ACC112 (cell line): ENCODE measurements around the gene ARL6.

Experiments
- H2AFZ ChIP-seq: fragments of 200-600 bp; sonication (generic); one replicate; pipeline ENCODE4 v1.6.0; 2017; ENCODE audit warnings: antibody characterized with exemption, low read length; ENCODE audit not compliant: unreplicated experiment
- H3K27ac ChIP-seq: fragments of 200-600 bp; sonication (generic); 2 replicates; pipeline ENCODE4 v1.5.1; 2014; ENCODE audit warnings: low read depth, mild to moderate bottlenecking, antibody characterized with exemption, low read length, moderate library complexity
- H3K27me3 ChIP-seq: fragments of 200-600 bp; sonication (generic); 2 replicates; pipeline ENCODE4 v1.6.1; 2014; ENCODE audit warnings: mild to moderate bottlenecking, antibody characterized with exemption, low read length, moderate library complexity, mixed read lengths; ENCODE audit not compliant: insufficient read depth
- H3K36me3 ChIP-seq: fragments of 200-600 bp; sonication (generic); 2 replicates; pipeline ENCODE4 v1.6.1; 2016; ENCODE audit warnings: mild to moderate bottlenecking, antibody characterized with exemption, low read length, moderate library complexity, mixed read lengths; ENCODE audit not compliant: insufficient read depth
- H3K4me1 ChIP-seq: fragments of 200-600 bp; sonication (generic); one replicate; pipeline ENCODE4 v1.6.1; 2016; ENCODE audit warnings: low read length, mixed read lengths; ENCODE audit not compliant: insufficient read depth, unreplicated experiment, control insufficient read depth
- H3K4me3 ChIP-seq: fragments of 200-600 bp; sonication (generic); 2 replicates; pipeline ENCODE4 v1.5.1; 2014; ENCODE audit warnings: mild to moderate bottlenecking, low read depth, low read length
- H3K79me2 ChIP-seq: fragments of 200-600 bp; sonication (generic); one replicate; pipeline ENCODE4 v1.6.0; 2016; ENCODE audit warnings: low read length; ENCODE audit not compliant: control insufficient read depth, unreplicated experiment, insufficient read depth

The ARL6 gene, protein sequence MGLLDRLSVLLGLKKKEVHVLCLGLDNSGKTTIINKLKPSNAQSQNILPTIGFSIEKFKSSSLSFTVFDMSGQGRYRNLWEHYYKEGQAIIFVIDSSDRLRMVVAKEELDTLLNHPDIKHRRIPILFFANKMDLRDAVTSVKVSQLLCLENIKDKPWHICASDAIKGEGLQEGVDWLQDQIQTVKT

DNA sequence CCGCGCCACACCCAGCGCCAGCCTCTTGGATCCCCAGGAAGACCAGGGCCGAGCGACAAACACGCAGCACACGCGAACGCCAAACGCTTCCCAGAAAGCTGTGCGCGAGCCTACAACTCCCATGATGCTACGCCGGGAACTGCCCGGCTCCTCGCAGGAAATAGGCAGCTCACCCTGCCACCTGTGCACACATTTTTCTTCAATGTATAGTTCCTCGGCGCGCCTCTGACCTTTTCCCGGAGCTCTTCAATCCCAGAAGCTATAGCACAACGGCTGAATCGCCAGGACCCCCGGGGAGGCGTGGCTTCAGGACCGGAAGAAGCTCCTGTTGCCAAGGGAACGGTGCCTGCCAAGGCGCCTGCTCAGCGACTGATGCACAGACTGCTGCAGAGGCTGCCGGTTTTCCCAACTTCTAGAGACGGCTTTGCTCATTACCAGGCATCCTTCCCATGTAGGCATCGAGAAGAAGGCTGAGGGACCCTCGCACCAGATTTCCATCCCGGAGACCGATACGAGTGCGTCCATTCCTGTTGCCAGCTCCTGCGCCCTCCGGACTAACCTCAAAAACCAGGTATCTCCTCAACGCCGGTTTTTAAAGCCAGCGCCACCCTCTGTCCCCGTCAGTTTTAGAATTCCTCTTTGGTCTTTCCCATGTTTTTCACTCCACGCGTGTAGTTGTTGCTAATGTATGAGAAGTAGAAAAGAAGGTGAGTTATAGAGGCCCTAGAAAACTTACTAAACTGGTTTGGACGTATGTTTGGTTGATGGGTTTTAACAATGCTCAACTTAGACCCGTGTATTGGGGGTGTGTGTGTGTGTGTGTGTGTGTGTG, at the start of gene ARL6:
ARL6 (plus strand) TSS at position 352 of the 832 bp plus-strand sequence. CDS start 3,350 bp downstream, outside the sequence.
- no peaks in the 10 kb centered on the region for H3K27me3 ChIP-seq
- peaks cover 8% of the 10 kb centered on the region for H3K4me1 ChIP-seq
- peak within 1 kb of the TSS; percentile 56 for H3K27ac ChIP-seq
- H3K36me3 ChIP-seq = peaks cover 1% of the 10 kb centered on the region; the same call in 1 of the 2 replicates
- H2AFZ ChIP-seq = peak within 1 kb of the TSS; percentile 94
- H3K4me3 ChIP-seq = peak within 1 kb of the TSS; percentile 95
- H3K79me2 ChIP-seq = no peaks in the 10 kb centered on the region

DNA sequence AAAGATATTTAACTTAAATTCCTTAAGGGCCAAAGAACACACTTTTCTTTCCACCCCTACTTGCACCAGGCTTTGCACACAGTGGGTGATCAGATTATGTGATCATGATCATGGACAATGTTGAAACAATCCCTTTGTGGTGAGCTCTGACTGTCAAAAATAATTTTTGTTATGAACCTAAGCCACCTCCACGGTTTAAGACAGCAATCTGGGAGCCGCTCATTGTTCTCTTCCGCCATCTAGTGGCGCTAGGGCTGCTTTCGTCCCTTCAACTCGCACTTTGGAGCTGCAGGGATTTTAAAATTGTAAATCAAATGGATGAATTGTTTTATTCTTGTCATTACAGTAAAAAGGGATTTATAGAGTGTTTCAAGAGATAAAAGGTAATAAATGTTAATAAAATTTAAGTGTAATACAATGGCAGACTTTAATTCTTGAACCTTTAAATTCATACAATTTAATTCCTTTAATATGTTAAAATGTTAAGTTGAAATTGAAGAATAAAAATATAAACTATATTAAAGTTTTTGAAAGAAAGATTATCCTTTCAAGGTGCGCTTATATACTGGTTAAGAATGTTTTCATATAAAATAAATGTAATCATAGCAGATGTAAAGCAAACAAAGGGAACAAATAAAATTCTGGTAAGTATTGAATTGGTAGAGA, 45.3 kb upstream of the ARL6 start:
- no peaks in the 10 kb centered on the region for H3K4me1 ChIP-seq
- peaks cover 13% of the 10 kb centered on the region for H3K27me3 ChIP-seq
- H2AFZ ChIP-seq = no peak overlapping the region
- no peaks in the 10 kb centered on the region for H3K79me2 ChIP-seq
- H3K27ac ChIP-seq = no peak overlapping the region
- H3K4me3 ChIP-seq = no peak overlapping the region
- H3K36me3 ChIP-seq = no peaks in the 10 kb centered on the region

DNA sequence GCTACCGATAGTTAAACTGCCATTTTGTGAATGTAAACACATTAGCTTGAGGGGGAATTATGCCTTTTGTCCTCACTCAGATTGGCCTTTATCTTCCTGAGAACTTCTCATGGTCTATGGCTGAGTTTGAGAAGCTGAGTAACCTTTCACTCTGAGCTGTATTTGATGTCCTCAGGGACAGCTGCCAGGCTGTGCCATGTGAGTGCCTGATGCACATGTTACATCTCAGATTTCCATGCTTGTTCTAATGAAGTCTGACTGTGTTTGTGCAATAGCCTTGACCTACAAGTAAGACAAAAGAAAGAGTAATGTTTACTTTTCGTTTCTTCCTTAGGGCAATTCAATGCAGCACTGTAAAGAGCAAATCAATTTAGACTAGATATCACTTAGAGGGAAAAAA, 44.1 kb upstream of the ARL6 start:
- no peak overlapping the region for H2AFZ ChIP-seq

DNA sequence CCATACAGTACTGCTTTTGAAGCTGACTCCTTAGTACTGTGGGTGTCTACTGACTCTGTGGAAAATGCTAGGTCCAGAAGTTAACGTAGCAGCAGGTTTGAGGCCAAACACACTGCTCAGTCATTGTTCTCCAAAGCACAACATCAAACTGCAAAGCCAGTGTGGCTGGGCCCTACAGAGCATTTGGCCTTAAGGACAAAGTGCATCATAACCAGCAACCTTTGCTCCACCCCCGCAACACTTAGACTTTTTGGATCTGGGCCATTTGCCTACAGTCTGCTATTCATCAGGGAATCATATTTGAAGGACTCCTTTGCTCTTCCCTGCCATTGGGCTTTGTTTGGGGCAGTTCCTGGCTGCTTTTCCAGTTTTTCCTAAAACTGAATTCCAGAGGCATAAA, 43.1 kb upstream of the ARL6 start:
- Histone ChIP-seq H3K4me1 (no peaks in the 10 kb centered on the region), H3K27me3 (peaks cover 31% of the 10 kb centered on the region), H2AFZ (no peak overlapping the region), H3K27ac (no peak overlapping the region), H3K79me2 (no peaks in the 10 kb centered on the region), H3K4me3 (no peak overlapping the region), H3K36me3 (no peaks in the 10 kb centered on the region)

More for the DNA sequence above, 44.1 kb upstream of the ARL6 start:
- Histone ChIP-seq H3K4me3 (no peak overlapping the region), H3K27ac (no peak overlapping the region), H3K4me1 (no peaks in the 10 kb centered on the region), H3K36me3 (no peaks in the 10 kb centered on the region), H3K79me2 (no peaks in the 10 kb centered on the region), H3K27me3 (peaks cover 22% of the 10 kb centered on the region)

DNA sequence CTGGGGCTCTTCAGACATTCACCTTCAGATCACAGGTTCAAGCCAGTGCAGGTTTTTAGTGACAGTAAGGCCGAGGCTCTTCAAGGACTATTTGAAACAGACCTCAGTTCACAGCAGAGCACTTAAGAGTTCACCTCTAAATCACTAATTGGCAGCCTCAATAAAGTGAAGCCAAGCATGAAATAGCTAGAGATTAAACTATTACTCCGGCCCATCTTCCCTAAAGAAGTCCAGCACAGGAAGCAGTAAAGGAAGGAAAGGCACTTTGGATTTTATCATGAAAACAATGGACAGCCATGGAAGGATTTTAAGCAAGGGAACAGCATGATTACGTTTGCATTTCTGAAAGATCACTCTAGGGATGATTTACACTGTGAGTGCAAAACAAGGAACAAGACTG, 27.6 kb upstream of the ARL6 start:
- Histone ChIP-seq H3K79me2 (no peaks in the 10 kb centered on the region), H3K4me1 (no peaks in the 10 kb centered on the region), H3K27me3 (peaks cover 83% of the 10 kb centered on the region), H3K36me3 (no peaks in the 10 kb centered on the region), H2AFZ (no peak overlapping the region), H3K4me3 (no peak overlapping the region), H3K27ac (no peak overlapping the region)

DNA sequence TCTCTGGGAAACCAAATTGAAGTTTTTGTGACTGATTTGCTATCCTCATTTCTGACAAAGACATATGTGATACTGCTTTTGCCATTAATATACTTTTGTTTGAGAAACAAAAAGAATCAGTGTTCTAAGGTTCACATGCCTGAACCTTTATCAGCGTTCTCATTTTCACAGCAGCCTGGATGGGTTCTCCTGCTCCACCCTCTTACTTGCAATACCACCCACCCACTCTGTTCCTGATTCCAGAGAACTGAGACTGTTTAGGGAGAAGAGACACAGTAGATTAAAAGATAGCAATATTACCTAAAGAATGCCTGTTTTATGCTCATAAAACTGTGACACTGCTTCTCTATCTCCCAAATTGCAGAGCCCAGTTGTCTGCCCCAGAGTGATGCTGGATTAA, 25.8 kb upstream of the ARL6 start:
- no peak overlapping the region for H3K4me3 ChIP-seq
- no peak overlapping the region for H3K27ac ChIP-seq
- peaks cover 73% of the 10 kb centered on the region for H3K27me3 ChIP-seq

DNA sequence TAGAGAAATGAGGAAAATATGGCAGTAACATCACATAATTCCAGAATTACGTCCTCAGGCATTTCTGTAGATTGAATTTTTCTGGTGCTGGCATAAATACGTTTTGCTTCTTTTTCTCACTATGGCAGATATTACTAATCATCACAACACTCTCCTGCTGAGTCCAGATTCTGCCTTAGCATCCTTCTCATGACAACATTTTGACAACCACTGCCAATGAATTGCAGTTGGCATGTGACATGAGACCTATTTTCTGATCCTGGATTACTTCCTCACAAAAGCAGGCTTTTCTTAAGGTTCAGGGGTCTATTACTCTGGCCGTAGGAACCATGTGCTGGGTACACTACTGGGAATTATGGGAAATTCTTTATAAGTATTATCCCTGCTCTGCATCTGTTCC, 22.5 kb upstream of the ARL6 start:
- Histone ChIP-seq H3K36me3 (no peaks in the 10 kb centered on the region), H3K79me2 (no peaks in the 10 kb centered on the region), H3K27me3 (peaks cover 49% of the 10 kb centered on the region), H3K4me1 (no peaks in the 10 kb centered on the region), H2AFZ (no peak overlapping the region), H3K27ac (no peak overlapping the region), H3K4me3 (no peak overlapping the region)

More for the DNA sequence above, 25.8 kb upstream of the ARL6 start:
- H3K36me3 ChIP-seq = no peaks in the 10 kb centered on the region
- H3K79me2 ChIP-seq = no peaks in the 10 kb centered on the region
- H2AFZ ChIP-seq = no peak overlapping the region
- H3K4me1 ChIP-seq = no peaks in the 10 kb centered on the region

DNA sequence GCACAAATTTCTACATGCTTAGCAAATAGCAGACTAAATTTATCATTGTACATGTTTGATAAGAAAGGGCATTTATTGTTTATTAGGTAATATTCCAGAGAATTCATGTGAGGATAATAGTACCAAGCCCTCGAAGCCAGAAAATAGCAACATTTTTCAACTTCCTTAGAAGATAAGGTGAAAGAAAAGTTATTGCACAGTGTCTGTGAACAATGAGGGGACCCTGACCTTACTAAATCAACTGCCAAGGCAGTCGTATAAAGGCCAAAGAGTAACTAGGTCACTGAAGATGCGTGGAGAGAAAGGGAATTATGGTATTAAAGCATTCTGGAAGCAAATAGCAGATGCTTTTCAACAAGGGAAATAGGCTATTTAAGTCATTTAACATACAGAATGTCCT, 20.3 kb upstream of the ARL6 start:
- Histone ChIP-seq H3K4me3 (no peak overlapping the region), H3K27ac (no peak overlapping the region), H3K27me3 (peaks cover 45% of the 10 kb centered on the region), H3K36me3 (no peaks in the 10 kb centered on the region), H3K4me1 (no peaks in the 10 kb centered on the region), H3K79me2 (no peaks in the 10 kb centered on the region), H2AFZ (no peak overlapping the region)

DNA sequence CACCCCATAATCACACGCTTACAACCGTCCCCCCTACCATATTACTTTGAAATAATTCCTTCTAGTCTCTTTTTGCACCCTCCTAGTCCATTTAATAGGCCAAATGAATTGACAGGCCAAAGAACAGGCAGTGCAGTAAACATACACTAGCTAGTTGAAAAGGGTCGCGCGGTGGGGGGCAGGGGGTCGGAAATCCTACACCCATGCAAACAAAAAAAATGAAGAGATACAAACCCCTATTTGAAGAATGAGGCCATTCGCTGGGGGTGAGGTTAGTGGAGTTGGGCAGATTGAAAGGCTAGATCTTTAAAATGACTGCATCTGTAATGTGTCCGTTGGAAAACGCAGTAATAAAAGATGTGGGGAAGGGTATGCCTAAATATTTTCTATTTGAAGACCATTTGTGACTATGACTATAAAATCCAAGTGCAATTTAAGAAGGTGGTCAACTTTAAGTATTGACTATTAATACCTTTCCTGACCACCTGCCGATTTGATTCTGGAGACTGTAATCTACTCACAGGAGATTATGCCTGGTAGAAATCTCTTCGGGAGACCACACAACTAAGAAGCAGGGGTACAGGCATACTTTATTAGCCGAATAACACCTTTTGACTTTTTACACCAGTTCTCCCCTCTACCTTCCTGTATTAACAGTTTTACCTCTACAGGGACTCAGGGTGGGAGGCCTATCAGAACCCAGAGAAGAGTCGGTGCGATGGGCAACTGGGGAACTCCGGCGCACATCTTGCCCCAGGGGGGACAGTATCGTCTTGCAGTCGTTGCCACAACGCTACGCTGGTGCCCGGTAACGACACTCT, 762 bp upstream of the ARL6 start:
- peaks cover 8% of the 10 kb centered on the region for H3K4me1 ChIP-seq
- H3K4me3 ChIP-seq = peak overlapping the region; percentile 95
- H3K27ac ChIP-seq = peak overlapping the region; percentile 56; the same call in 1 of the 2 replicates
- H3K36me3 ChIP-seq = no peaks in the 10 kb centered on the region
- no peaks in the 10 kb centered on the region for H3K79me2 ChIP-seq
- H2AFZ ChIP-seq = peak overlapping the region; percentile 94
- H3K27me3 ChIP-seq = no peaks in the 10 kb centered on the region

DNA sequence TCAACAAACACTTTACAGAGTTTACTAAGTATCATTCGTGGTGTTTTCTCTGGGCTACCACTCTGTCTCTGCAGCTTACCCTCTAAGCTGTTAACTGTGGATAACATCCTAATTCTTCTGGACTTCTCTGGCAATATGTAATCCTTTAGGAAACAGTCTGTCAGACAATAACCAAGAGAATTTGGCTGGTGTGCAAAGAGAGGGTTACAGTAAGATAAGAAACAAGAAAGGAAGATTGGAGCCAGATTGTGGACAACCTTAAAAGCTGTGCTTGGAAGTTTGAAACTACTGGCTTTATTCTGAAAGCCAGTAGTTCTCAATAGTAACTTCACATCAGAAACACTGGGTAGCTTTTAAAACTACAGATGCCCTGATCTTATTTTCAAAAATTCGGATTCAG, 778 bp downstream of the ARL6 start:
- Histone ChIP-seq H3K36me3 (peaks cover 8% of the 10 kb centered on the region), H3K4me3 (peak overlapping the region; percentile 95), H3K27ac (no peak overlapping the region), H3K4me1 (peaks cover 8% of the 10 kb centered on the region), H3K27me3 (no peaks in the 10 kb centered on the region), H2AFZ (peak overlapping the region; percentile 61), H3K79me2 (no peaks in the 10 kb centered on the region)
